M059J (cell line): ENCODE data around the gene NTM. TPM values are rescaled to one million over a fixed set of nuclear protein-coding genes. Genes with fewer than 3 reads are reported as not detected.

Source experiments
- DNase-seq: peaks from one replicate; pipeline ENCODE4 v3.0.0-alpha.2; 2012; ENCODE audit warnings: low read depth
- total RNA-seq: library from RNA; depleted of rRNA; stranded (reverse); fragments of >200 nt; shearing (Covaris generic); gene quantifications from 2 replicates; pipeline ENCODE4 v1.2.3, GENCODE V29; 2014

The NTM gene
- total RNA-seq, 1 experiment from 2014 or later: 1.5 TPM

DNA sequence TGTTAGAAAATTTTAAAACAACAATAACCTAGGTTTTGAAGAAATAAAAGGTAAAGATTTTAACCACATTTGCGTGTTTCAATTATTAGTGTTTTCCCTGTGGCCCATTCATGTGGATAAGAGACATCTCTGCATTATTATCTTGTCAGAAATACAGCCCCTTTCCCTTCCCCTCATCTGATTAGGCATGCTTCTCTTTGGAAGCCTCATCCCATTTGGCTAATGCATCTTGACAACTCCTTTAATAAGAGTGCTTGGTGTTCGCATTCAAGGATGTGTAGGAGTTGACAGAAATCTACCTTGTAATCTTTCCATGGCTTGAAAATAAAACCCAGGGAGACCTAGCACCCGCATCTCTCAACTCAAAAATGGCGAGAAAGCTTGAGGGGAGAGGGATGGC lies 635.5 kb downstream of the NTM start:
- no peak for DNase-seq

DNA sequence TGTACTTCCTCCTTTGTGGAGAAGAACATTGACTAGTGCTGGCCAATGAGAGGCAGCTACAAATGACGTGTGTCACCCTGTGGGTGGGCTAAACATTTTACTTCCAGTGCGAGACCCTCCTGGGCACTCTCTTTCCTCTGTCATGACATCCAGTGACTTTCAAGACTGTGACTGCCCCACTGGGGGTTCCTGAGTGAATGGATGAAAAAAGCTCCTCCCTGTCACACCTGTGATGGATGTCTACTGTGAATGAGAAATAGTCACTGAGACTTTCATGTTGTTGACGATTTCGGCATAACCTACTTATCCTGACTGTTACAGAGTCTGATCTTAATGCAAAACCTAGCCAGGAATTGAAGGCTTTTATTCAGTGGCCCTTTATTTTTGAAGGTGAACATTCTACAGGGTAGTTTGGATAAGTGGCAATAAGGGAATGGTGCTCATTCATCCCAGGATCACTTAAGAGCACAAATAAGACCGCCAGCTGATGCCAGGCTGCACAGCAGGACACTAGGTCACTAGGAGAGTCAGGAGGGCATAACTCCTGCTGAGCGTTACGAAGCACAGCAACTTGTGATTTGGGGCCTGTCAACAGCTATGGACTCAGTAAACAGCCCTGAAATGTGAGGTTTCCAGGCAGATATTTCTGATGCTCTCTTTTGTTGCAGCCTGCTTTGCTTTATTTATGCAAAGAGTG lies 636.6 kb downstream of the NTM start:
- no peak for DNase-seq

DNA sequence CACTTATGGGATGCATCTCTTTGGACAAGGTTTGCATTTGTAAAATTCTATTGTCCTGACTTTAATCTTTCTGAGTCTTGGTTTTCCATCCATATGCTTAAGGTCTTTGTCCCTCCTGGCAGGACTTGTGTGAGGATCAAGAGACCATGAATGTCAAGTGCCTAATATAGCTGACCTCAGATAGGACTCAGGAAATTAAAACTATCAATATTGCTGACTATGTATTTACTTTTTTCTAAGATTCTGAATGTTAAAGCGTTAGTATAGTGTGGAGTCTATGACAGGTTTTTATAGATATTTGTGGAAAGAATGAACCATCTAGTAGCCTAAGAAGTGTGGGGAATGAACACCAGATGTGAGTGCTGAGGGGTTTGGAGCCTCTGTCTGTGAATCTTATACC lies 637.8 kb downstream of the NTM start:
- no peak for DNase-seq

DNA sequence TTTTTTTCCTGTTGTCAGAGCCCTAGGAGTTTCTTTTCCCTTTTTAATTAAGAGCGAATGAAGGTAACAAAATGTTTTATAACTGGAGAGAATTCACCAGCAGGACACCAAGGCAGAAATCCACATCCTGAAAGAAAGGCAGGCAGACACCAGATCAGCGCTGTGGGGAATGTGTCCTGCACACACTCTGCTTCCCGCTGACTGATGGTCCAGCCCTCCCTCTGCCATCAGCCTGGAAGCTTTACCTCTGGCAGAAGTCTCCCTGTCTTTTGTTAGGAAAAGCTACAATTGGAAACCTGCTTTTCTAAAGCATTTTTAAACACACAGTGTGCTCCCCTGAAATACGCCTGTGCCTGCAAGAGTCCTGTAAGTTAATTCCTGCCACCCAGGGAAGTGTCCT lies 638.5 kb downstream of the NTM start:
- no peak for DNase-seq

DNA sequence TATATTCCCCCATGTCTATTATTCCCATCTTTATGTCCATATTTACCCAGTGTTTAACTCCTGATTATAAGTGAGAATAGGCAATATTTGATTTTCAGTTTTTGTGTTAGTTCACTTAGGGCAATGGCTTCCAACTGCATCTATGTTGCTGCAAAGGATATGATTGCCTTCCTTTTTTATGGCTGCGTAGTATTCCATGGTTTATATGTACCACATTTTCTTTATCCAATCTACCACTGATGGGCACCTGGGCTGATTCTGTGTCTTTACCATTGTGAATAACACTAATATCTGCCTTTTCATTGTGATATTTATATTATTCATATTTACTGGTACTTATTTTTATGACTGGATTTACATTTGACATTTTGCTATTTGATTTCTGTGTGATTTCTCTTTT lies 649.6 kb downstream of the NTM start:
- no peak for DNase-seq

DNA sequence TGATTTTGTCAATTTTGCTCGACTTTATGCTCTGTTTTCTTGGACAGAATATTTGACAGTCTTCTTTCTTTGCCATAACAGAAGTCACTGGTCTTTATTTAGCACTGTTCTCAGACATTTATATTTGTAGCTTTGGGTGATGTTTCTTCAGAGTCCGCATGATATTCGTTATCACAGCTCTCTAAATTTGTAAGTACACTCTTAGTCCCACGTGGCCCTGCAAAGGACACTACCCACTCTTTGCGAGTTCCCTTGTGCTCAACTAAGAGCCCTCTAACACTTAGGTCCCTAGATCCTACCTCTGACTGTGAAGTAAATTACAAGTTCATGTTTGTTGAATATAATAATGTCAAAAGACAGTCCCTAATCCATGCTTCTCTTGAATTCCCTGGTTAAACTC lies 651.9 kb downstream of the NTM start:
- DNase-seq: no peak

DNA sequence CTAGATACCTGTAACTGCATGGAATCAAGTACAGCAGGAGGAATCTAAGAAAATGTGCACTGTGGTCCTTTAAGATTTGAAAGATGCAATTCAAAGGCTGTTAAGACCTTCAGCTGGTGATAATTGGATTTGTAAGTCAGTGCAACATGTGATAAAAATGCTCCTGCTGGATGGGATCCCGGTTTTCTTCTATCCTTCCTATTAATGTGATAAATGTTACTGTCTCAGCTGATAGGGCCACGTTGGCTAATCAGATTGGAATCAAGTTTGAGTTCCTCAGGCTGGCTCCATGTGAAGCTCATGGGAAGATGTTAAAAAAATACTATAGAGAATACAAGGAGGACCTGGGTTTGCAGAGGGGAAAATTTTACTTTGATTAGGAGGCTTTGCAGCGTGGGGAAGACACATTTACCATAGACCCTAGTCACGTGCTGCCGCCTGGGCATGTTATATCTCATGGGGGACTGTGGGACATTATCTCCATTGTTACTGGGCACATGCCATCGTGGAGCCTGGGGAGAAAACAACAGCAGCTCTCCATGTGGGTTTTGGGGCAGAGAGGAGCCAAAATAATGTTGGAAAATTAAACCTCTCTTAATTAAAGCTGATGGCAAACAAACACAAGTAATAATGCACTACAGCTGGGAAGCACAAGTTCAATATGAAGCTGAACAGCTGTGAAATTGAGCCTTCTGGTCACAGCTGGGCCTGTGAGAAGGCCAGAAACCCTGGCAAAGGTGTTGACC lies 652.5 kb downstream of the NTM start:
- no peak for DNase-seq

DNA sequence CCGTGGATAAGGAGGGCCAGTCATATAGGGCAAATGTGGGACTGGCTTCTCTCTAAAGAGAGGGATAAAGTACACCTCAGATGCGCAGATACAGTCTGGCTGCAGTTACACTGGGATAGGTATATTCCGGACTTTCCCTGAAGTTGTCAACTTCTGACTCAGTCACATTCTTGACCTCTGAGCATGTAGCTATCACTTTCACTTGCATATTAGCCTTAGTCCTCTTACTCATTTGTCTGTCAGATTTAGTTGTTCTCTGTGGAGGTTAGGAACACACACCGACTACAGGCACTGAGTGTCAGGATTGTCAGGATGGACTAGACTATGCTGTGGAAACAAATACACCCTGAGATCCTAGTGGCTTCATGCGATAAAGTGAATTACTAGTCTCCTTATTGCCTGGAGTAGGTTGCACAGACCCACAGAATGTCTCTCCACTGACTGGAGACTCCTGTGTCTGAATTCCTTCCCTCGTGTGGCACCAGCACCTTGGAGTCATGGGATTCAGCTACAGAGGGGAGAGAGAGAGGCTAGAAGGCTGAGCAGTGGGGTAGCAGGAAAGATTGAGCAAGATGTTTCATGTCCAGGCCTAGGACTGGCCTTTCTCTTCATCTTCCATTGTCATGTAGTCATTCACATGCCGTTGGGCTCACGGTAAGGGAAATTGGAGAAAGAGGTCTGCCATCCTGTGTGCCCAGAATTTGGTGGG lies 654.3 kb downstream of the NTM start:
- peak; percentile 82 for DNase-seq

DNA sequence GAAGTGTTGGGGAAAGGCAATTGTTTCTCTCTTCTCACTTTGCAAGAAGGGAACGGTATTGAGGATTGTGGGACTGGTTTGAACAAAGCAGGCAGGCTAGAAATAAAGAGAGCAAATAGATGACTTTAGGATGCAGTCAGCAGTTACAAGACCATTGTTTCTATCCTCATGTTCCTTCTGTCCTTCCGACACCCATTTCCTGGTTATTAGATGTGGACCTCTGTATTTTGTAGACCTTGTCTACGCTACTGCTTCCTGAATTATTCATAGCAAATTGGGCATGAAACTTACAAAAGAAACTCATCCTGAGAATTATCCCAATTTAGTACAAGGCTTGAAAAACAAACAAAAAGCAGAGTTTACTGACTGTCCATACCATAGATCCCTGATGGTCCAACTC lies 656.3 kb downstream of the NTM start:
- DNase-seq: no peak

DNA sequence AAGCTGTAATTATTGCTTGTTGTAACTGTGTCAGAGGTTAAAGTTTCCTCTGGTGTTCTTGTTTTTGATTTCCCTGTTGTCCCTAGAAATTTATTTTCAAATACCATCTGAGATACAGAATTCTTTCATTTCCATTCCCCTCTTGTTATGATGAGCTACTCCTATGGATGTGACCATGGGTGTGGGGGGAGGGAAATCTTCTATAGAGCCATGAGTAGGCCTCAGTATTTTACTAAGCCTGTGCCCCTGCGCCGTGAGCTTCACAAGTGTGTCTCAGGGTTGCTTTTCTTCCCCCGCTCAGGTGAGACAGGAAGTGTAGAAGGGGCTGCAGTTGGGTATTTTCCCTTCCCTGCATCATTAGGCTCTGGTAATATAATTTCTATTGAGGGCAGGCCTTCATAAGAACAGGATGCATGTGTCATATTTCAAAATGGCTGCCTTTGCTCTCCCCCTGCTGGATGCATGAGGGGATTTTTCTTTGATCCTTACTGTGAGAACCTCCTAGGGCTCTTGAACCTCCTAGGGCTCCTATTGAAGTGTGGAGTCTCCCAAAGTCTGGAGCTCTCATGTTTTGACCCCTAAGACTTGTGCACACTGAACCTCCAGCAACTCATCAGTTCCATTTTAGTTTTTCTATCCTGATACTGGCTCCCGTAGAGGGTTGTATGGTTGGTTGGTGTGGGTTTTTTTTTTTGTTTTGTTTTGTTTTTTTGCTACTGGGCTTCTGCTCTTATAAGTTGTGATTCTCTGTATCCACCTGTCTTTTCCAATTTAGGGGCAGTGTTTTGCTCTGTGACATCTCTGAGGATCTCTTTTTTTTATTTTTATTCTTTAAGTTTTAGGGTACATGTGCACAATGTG lies 658.2 kb downstream of the NTM start:
- peak; percentile 74 for DNase-seq

DNA sequence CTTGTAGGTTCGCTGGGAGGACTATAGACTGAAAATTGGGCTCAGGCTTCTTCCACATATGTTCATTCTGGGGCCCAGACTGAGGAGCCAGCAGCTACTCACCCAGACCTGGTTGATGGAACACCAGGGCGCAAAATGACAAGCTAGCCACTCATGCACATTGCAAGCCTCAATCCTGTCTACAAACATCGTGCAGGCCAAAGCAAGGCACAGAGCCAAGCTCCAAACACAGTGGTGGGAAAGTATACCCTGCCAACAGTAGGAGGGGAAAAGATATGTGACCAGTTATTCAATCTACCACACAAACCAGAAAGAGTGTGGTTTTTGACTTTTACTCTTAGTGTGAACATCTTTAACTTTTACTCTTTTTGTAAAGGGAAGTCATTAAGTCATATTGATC lies 660.5 kb downstream of the NTM start:
- DNase-seq: no peak

DNA sequence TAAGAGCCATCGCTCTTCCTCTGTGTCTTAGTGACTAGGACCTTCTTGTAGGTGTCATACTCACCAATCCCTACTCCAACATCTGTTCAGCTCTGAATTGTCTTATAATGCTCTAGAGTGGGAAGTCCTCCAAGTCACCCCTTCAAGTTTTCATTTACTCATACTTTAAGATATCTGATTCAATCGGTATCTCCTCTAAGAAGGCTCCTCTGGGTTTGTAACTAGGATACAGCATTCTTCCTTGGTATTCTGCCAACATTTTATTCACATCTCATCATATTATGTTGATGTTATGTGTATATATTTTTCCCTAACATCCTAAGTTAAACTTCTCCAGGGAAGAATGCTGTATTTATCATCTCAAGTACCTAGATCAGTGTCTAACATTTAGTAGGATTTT lies 662.1 kb downstream of the NTM start:
- DNase-seq: peak; percentile 34

DNA sequence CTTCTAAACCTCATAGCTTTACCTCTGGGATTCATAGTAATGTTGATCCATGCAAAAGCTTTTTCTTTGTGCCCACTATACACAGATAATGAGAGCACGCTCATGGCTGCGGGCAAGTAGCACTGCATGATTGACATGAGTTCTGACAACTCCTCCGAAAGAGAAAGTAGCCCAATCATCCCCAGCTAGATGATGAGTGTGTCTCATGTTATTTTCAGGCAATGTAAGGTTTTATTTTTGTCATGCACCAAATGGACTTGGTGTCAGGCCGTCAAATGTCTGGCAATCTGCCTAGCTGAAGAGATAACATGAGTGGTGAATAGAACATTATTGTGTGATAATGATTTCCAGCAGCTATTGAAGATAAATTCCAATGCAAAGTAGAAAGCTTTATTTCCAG lies 662.6 kb downstream of the NTM start:
- no peak for DNase-seq

DNA sequence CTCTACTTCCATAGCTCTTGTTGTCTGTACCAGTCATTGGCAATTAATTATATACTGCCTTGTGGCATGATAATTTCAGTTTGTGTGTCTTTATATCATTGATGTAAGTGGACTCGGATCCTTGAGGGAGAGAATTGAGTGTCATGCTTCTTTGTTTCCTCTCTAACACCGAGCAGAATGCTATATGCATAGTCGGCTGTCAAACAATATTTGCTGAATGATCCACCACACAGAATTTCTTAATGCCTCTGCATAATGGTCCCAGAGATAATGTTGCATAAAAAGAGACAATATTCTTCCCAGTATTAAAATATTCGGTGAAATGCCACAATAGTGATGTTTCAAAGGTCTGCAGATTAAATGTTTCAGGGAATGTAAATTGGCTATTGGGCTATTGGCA lies 664.8 kb downstream of the NTM start:
- no peak for DNase-seq

DNA sequence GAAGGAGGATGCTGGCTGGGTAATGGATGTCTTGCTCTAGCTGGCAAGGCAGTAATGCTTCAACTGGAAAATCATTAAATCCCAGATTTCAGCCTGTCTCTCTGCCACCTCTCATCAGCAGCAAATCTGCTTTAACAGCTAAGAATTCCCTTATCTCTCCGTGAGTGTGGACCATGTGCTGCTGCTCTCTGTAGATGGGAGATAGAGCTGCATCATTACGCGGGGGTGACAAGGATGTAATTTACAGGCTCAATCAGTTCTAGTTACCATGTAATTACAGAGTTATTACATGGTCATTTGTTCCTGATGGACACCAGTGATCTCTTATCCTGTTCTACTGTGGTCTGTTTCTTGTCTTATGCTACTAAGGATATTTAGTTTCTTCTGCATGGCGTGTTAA lies 665.4 kb downstream of the NTM start:
- no peak for DNase-seq

DNA sequence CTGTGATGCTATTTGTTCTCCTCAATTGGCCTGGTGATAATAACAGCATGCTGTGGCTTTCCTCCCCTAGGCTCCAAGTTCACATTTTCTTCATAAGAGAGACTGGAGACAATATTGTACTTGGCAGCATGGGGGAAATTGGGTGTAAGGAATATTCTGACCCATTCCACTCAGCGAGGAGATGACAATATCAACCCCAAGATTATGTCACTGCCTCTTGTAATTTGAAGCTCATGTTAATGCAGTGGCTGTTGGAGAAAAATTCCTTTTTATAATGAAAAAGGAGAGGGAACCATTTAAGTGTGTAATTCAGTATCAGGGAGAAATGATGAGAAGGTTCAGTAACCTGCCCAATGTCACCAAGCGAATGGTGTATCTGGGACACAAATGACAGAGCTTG lies 665.8 kb downstream of the NTM start:
- DNase-seq: no peak

DNA sequence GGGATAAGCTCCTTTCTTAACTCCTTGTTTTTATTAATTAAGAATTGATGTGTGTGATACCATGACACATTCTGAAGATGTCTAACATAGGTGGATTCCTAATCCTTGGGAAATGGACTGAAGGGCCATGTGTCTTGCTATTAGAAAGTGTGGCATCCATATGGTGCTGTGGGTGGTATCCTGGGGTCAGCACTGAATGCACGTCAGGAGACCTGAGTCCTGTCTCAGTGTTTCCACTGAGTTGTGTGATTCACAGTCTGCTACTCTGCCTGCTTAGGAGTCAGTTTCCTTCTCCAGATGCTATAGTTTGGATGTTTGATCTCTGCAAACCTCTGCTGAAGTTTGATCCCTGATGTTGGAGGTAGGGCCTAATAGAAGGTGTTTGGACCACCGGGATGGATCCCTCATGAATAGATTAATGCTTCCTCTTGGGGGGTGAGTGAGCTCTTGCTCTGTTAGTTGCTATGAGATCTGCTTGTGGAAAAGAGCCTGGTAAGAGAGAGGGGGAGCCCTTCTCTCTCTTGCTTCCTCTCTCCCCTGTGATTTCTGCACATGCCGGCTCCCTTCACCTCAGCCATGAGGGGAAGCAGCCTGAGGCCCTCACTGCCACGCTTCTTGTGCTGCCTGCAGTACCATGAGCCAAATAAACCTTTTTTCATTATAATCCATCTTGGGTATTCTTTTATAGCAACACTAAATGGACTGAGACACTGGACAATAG lies 666.5 kb downstream of the NTM start:
- no peak for DNase-seq

DNA sequence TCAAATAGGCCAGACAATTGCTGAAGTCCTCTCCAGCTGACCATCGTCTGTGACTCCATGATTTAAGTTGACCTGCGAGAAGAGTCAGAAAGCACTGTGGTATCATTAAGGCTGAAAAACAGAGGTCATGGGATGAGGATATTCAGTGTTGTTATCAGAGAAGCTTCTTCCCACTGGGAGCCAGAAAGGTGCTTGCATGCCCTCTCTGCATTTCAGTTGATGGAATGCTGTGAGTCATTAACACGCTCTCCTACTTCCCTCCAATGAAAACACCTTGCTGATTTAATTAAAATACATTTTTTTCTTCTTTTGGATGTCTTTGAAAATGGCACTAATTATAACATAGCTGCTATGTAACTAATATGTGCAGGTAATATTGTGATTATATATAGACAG lies 667.0 kb downstream of the NTM start:
- no peak for DNase-seq

DNA sequence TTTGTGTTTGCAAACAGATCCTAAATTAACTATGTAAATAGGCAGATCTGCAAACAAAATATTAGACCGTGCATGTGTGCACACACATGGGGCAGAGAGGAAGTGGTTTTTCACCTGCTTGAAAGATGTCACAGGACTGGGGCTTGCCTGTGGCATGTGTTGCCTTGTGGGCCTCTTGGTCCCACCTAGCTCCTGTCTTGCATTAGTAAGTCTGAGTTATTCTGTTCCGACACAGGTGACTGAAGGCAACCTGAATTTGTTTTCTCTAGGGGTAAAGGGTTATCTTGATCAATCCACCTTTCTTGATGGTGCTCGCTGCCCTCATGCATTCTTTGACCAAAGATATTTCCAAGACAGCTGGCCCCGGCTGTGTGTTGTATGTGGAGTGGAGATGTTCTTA lies 667.5 kb downstream of the NTM start:
- no peak for DNase-seq

DNA sequence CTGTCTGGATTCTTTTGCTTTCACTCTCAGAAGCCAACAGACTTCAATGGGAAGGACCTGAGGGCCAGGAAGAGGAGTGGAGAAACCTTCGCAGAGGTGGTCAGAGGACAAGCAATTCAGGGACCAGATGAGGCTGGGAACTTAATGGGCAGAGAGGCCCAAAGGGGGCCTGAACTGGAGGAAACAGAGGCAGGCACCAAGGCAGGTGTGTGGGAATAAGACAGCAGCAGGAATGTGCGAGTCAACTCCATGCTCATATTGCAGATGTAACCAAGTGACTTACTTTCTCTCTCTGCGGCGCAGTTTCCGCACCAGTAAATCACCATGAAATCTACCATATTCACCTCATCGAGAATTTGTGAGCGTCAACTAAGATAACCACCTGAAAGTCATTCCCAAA lies 669.1 kb downstream of the NTM start:
- DNase-seq: no peak

DNA sequence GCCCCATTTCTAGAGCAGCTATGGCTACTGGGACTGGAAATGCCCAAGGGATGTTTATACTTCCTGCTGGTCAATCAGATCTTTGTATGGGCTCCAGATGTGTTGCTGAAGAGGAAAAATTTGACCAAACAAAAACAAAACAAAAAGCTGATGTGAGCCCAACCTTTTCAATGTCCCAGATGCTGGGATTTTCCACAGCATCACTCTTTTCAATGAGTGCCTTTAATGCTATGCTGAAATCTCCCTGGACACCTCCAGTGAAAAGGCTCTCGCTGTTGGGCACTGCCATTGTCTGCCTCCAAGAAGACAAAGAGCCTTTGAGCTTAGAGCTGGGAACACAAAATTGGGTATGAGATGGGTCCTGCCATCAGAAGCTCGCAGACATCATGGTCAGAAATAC lies 671.9 kb downstream of the NTM start:
- DNase-seq: no peak

DNA sequence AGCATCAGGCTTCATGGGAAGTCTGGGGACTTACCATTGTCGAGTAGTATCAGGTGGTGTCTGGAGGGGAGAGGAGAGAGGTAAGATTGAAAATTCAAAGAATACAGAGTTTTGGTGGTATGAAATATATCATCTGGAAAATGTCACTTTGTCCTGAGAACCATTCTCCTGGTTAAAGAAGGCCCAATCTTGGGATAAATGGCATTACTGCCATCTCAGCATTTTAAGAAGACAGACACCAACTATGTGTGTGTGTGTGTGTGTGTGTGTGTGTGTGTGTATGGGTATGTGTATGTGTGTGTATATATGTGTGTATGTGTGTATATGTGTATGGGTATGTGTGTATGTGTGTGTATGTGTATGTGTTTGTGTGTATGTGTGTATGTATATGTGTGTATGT lies 673.3 kb downstream of the NTM start:
- no peak for DNase-seq
